ENCODE results near the gene UAP1L1. TPM values are rescaled to one million over a fixed set of nuclear protein-coding genes. Genes with fewer than 3 reads are reported as not detected.

Gene UAP1L1
- total and polyA plus RNA-seq, 9 of the 15 experiments (the other 6 are each of a cell fraction or from before 2014, with no cell fraction given): 0.20 to 8.6 (median 3.7) TPM

- TF ChIP-seq CHD7 (IDR thresholded peaks at IDR 0.05; ENCODE audit: low read depth, low read length): no peak
- peak in 1 of 2 experiments; percentile 77; a peak in 1 of 4 replicates for TF ChIP-seq MAZ (CRISPR knock-in tag; conservative IDR thresholded peaks at IDR 0.05 in 1 of 2, IDR thresholded peaks at IDR 0.05 in 1 of 2)
- TF ChIP-seq IRF9 (tag; IDR thresholded peaks at IDR 0.05): no peak
- no peak for TF ChIP-seq HCFC1 (IDR thresholded peaks at IDR 0.05; ENCODE audit: low read depth, low read length)
- TF ChIP-seq ZNF431 (CRISPR knock-in tag; IDR thresholded peaks at IDR 0.05): no peak
- no peak for TF ChIP-seq FOXJ3 (CRISPR knock-in tag; IDR thresholded peaks at IDR 0.05)
- peak; percentile 74 for TF ChIP-seq ZBTB33 (CRISPR knock-in tag; IDR thresholded peaks at IDR 0.05)
- no peak for TF ChIP-seq RBM34 (IDR thresholded peaks at IDR 0.05; ENCODE audit: borderline replicate concordance, insufficient read depth, low read length)
- TF ChIP-seq, protein P1, sequence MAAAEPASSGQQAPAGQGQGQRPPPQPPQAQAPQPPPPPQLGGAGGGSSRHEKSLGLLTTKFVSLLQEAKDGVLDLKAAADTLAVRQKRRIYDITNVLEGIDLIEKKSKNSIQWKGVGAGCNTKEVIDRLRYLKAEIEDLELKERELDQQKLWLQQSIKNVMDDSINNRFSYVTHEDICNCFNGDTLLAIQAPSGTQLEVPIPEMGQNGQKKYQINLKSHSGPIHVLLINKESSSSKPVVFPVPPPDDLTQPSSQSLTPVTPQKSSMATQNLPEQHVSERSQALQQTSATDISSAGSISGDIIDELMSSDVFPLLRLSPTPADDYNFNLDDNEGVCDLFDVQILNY (CRISPR knock-in tag; IDR thresholded peaks at IDR 0.05): no peak; the same call in 1 of the 2 replicates
- TF ChIP-seq CBX8 (IDR thresholded peaks at IDR 0.05; ENCODE audit: borderline replicate concordance, extremely low read depth, low read depth, low read length, poor library complexity, severe bottlenecking): no peak
- no peak for TF ChIP-seq ZNF354B (CRISPR knock-in tag; IDR thresholded peaks at IDR 0.05)
These were observed 31.1 kb upstream of the UAP1L1 start, which contains the start of gene NPDC1 (continued) for GRCh38 chr9:137046088-137046787.

Data from K562 (cell line).